GM12875 (cell line): ENCODE measurements around the gene PIGZ.

Experiments used
- H3K4me3 ChIP-seq: one replicate; pipeline ENCODE4 v1.5.1; 2011; ENCODE audit warnings: low read depth, low read length, control low read depth
- TF ChIP-seq, protein P1 (sequence below): IDR thresholded peaks from 2 replicates; pipeline ENCODE4 v1.5.1; 2011; ENCODE audit warnings: low read depth, mild to moderate bottlenecking, control low read depth, inconsistent platforms, low read length, moderate library complexity, borderline replicate concordance; ENCODE audit not compliant: insufficient read depth

PIGZ gene

GRCh38 chr3:196938124-196938523 is 30.5 kb downstream of the PIGZ start:
- H3K4me3 ChIP-seq: no peak overlapping the region
- TF ChIP-seq, protein P1, sequence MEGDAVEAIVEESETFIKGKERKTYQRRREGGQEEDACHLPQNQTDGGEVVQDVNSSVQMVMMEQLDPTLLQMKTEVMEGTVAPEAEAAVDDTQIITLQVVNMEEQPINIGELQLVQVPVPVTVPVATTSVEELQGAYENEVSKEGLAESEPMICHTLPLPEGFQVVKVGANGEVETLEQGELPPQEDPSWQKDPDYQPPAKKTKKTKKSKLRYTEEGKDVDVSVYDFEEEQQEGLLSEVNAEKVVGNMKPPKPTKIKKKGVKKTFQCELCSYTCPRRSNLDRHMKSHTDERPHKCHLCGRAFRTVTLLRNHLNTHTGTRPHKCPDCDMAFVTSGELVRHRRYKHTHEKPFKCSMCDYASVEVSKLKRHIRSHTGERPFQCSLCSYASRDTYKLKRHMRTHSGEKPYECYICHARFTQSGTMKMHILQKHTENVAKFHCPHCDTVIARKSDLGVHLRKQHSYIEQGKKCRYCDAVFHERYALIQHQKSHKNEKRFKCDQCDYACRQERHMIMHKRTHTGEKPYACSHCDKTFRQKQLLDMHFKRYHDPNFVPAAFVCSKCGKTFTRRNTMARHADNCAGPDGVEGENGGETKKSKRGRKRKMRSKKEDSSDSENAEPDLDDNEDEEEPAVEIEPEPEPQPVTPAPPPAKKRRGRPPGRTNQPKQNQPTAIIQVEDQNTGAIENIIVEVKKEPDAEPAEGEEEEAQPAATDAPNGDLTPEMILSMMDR: no peak

GRCh38 chr3:196936288-196936687 is 32.3 kb downstream of the PIGZ start:
- no peak overlapping the region for H3K4me3 ChIP-seq
- TF ChIP-seq, protein P1: no peak

DNA sequence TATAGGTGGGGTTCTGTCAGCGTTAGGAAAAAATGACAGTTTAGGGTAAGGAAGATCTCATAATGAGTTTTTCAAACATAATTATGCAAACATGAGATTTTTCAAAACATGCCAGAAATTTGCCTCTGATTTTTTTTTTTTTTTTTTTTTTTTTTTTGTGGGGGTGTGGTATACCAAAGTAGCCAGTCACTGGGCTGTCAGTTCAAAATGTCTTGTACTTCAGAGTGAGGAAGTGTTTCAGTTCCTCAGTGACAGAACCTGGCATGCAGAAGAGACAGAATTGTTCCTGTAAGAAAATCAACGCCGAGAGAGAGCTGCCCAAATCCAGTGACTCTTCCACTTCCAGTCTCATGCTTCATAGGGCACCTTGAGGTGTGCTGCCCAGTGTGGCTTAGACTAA is 36.0 kb downstream of the PIGZ start:
- H3K4me3 ChIP-seq: no peak overlapping the region
- TF ChIP-seq, protein P1: no peak

- H3K4me3 ChIP-seq: no peak overlapping the region
- TF ChIP-seq, protein P1: no peak
Measured at GRCh38 chr3:196931828-196932587, 36.6 kb downstream of the PIGZ start.

GRCh38 chr3:196931157-196931556 is 37.5 kb downstream of the PIGZ start:
- H3K4me3 ChIP-seq: no peak overlapping the region
- TF ChIP-seq, protein P1: no peak

GRCh38 chr3:196927571-196928453 is 40.8 kb downstream of the PIGZ start:
- no peak overlapping the region for H3K4me3 ChIP-seq
- TF ChIP-seq, protein P1: no peak
